Activated naive CD4-positive, alpha-beta T cell treated with anti-CD3 and anti-CD28 coated beads, Interleukin-2, amount 10 ng/mL, durations not matched to agents 7 days and 5 days (primary cell): ENCODE results near the gene LTBR.
"Not testable (repeated sequence)": the region's sequence is repeated elsewhere in the genome, so short reads cannot be mapped to it uniquely, and the experiment has no call there.

Source experiments
- CTCF ChIA-PET: fragments of 350-600 bp; sonication (Branson Sonifier 250); formaldehyde crosslinking; loops from one replicate; lab custom pipeline; 2021; ENCODE audit warnings: antibody characterized with exemption; lab: Charles Lee
- DNase-seq: peaks from one replicate; pipeline ENCODE4 v3.0.0-alpha.2; 2020
- H3K27ac Mint-ChIP-seq: one replicate; pipeline ENCODE4 v1.8.0; 2021; ENCODE audit warnings: mild to moderate bottlenecking, moderate library complexity, mixed read lengths
- H3K27me3 Mint-ChIP-seq: one replicate; pipeline ENCODE4 v1.8.0; 2021; ENCODE audit warnings: mild to moderate bottlenecking, mixed read lengths
- H3K36me3 Mint-ChIP-seq: one replicate; pipeline ENCODE4 v1.8.0; 2021; ENCODE audit warnings: mixed read lengths
- H3K4me1 Mint-ChIP-seq: one replicate; pipeline ENCODE4 v1.8.0; 2021; ENCODE audit warnings: mixed read lengths
- H3K4me3 Mint-ChIP-seq: one replicate; pipeline ENCODE4 v1.8.0; 2021; ENCODE audit warnings: mild to moderate bottlenecking, moderate library complexity, mixed read lengths
- H3K9me3 Mint-ChIP-seq: one replicate; pipeline ENCODE4 v1.8.0; 2021; ENCODE audit warnings: mixed read lengths

LTBR gene

DNA sequence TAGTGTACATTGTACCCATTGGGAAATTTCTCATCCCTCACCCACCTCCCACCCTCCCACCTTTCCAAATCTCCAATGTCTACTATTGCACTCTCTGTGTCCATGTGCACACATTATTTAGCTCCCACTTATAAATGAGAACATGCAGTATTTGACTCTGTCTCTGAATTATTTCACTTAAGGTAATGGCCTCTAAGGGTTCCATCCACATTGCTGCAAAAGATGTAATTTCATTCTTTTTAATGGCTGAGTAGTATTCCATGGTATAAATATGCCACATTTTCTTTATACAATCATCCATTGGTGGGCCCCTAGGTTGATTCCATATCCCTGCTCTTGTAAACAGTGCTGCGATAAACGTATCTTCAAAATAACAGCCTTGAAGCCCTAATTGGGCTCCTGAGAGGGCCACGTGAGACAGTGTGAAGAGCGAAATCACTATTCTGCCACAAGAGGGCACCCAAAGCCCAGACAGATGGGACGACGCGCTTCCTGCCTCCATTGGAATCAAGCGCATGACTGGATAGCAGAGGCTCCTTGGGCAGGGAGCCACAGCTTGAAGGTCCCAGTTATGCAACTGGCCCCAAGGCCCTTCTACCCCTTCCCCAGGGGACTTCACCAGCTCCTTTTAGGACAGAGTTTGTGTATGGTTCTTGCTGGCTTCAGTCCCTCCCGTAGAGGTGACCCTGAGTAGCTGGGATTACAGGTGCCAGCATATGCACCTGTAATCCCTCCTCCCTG lies 39.5 kb downstream of the LTBR start:
- peaks cover 48% of the 10 kb centered on the region for H3K4me1 Mint-ChIP-seq
- H3K4me3 Mint-ChIP-seq, result no peak overlapping the region

GRCh38 chr12:6424008-6424347 lies 40.0 kb downstream of the LTBR start:
- Mint-ChIP-seq H3K27ac (peak overlapping the region; percentile 67), H3K4me1 (peaks cover 48% of the 10 kb centered on the region), H3K27me3 (peaks cover 19% of the 10 kb centered on the region), H3K4me3 (no peak overlapping the region), H3K9me3 (no peaks in the 10 kb centered on the region), H3K36me3 (no peaks in the 10 kb centered on the region)
- CTCF ChIA-PET, result interaction anchor here (0.6 to 7.6 kb wide), 18 partner anchors 15 to 152 kb away, joined by 3 to 231 read pairs (median 8); partner anchors contain the start of genes CD27, TAPBPL and VAMP1
- no peak for DNase-seq

More for the DNA sequence above, 39.5 kb downstream of the LTBR start:
- H3K36me3 Mint-ChIP-seq, result no peaks in the 10 kb centered on the region
- no peaks in the 10 kb centered on the region for H3K9me3 Mint-ChIP-seq
- DNase-seq, result peak; percentile 86
- H3K27me3 Mint-ChIP-seq, result peaks cover 20% of the 10 kb centered on the region
- CTCF ChIA-PET, result interaction anchor here (0.6 to 7.6 kb wide), 18 partner anchors 16 to 151 kb away, joined by 3 to 231 read pairs (median 8); partner anchors contain the start of genes CD27, TAPBPL and VAMP1
- peak overlapping the region; percentile 65 for H3K27ac Mint-ChIP-seq

DNA sequence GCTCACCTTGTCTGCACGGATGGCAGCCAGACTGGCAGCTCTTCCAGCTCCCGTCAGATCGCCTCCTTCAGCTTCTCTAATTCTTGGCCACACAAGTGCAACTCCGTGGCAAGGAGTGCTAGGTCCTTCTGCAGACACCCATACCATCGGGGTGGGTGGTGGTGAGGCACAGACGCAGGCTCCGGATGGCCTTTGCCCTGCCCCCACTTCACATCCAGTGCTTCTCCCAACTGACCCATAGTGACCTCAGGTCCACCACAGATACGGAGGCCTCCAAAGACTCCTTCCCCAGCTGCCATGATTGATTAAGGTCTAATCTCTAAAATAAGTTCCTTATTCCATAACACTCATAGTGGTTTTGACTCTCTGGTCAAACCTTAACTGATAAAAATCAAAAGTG lies 40.9 kb downstream of the LTBR start:
- Mint-ChIP-seq H3K27me3 (peaks cover 13% of the 10 kb centered on the region), H3K36me3 (no peaks in the 10 kb centered on the region), H3K4me3 (no peak overlapping the region), H3K27ac (peak overlapping the region; percentile 60), H3K9me3 (no peaks in the 10 kb centered on the region), H3K4me1 (peaks cover 52% of the 10 kb centered on the region)
- DNase-seq, result no peak
- CTCF ChIA-PET, result interaction anchor here (0.8 to 7.6 kb wide), 13 partner anchors 10 to 133 kb away, joined by 3 to 231 read pairs (median 19); partner anchors contain the start of genes CD27, TAPBPL and VAMP1

DNA sequence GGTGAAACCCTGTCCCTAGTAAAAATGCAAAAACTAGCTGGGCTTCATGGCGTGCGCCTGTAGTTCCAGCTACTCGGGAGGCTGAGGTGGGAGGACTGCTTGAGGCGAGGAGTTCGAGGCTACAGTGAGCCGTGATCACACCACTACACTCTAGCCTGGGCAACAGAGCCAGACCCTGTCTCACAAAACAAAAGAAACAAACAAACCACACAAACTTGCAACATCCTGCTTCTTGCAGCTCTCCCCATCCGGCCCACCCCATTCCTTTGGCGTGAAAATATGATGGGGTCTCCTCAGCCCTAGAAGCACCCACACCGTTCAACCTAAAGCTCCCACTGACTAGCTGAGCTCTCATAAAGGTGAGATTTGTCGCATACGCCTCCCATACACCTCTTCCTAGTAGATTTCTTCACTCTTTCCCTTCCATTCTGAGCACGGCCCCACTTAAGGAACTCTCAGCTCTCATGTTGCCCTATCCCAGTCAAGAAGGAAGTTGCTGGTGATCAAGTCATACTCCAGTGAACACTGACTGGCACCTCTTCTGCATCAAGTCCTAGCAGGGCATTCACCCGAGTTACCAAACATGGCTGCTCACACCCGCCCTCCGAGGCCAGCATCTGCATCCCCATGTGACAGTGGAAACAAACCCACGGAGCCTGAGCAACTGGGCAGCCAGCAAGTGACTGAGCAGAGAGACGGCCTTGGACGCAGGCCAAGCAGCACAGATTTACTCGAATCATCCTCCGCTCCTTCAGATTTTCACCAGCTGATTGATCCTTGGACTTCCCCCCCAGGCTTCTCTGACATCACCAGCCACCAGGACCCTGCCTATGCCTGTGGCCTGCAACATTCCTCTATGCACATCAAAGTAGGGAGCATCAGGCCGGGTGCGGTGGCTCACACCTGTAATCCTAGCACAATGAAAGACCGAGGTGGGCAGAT lies 41.9 kb downstream of the LTBR start:
- peak; percentile 33 for DNase-seq
- no peaks in the 10 kb centered on the region for H3K9me3 Mint-ChIP-seq
- H3K27ac Mint-ChIP-seq, result peak overlapping the region; percentile 94
- H3K27me3 Mint-ChIP-seq, result peaks cover 11% of the 10 kb centered on the region
- no peaks in the 10 kb centered on the region for H3K36me3 Mint-ChIP-seq
- H3K4me1 Mint-ChIP-seq, result peaks cover 62% of the 10 kb centered on the region
- CTCF ChIA-PET, result interaction anchor here (1.0 to 7.6 kb wide), 12 partner anchors 9 to 341 kb away, joined by 3 to 231 read pairs (median 26); partner anchors contain the start of genes CD27, TAPBPL and VAMP1
- H3K4me3 Mint-ChIP-seq, result no peak overlapping the region

- Mint-ChIP-seq H3K4me3 (peak overlapping the region; percentile 64), H3K9me3 (no peaks in the 10 kb centered on the region), H3K27me3 (no peaks in the 10 kb centered on the region), H3K36me3 (no peaks in the 10 kb centered on the region), H3K27ac (peak overlapping the region; percentile 94), H3K4me1 (peaks cover 71% of the 10 kb centered on the region)
- CTCF ChIA-PET, result interaction anchor here (1.1 to 7.6 kb wide), 6 partner anchors 18 to 340 kb away, joined by 3 to 231 read pairs (median 29); partner anchors contain the start of gene CD27
- peak; percentile 85 for DNase-seq
These were observed 43.1 kb downstream of the LTBR start for GRCh38 chr12:6426882-6427671.

DNA sequence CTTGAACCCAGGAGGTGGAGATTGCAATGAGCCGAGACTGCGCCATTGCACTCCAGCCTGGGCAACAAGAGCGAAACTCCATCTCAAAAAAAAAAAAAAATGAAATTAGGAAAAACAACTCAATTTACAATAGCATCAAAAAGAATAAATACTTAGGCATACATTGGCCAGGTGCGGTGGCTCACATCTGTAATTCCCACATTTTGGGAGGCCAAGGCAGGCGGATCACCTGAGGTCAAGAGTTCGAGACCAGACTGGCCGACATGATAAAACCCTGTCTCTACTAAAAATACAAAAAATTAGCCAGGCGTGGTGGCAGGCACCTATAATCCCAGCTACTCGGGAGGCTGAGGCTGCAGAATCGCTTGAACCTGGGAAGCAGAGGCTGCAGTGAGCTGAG lies 43.8 kb downstream of the LTBR start:
- not testable (repeated sequence) for H3K36me3 Mint-ChIP-seq, H3K27me3 Mint-ChIP-seq, DNase-seq, H3K9me3 Mint-ChIP-seq
- H3K4me3 Mint-ChIP-seq, result peak overlapping the region; percentile 64
- H3K27ac Mint-ChIP-seq, result peak overlapping the region; percentile 94
- CTCF ChIA-PET, result interaction anchor here (0.9 to 7.6 kb wide), 3 partner anchors 11 to 36 kb away, joined by 4 to 231 read pairs (median 41); partner anchors contain the start of gene CD27
- peaks cover 75% of the 10 kb centered on the region for H3K4me1 Mint-ChIP-seq

DNA sequence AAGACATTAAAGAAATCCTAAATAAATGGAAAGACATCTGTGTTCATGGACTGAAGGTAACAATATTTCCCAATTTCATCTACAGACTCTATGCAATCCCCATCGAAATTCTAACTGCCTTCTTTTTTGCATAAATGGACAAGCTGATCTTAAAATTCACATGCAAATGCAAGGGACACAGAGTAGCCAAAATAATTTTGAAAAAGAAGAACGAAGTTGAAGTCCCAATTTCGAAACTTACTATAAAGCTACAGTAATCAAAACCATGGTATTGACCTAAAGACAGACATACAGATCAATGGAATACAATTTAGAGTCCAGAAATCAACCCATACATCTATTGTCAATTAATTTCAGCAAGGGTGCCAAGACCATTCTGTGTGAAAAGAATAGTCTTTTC lies 44.4 kb downstream of the LTBR start:
- no peaks in the 10 kb centered on the region for H3K36me3 Mint-ChIP-seq
- CTCF ChIA-PET, result interaction anchor here (0.9 to 7.6 kb wide), 3 partner anchors 11 to 35 kb away, joined by 4 to 231 read pairs (median 41); partner anchors contain the start of gene CD27
- H3K9me3 Mint-ChIP-seq, result no peaks in the 10 kb centered on the region
- no peak overlapping the region for H3K4me3 Mint-ChIP-seq
- no peak for DNase-seq
- peak overlapping the region; percentile 94 for H3K27ac Mint-ChIP-seq
- H3K27me3 Mint-ChIP-seq, result no peaks in the 10 kb centered on the region
- H3K4me1 Mint-ChIP-seq, result peaks cover 77% of the 10 kb centered on the region

GRCh38 chr12:6430124-6430989 lies 46.4 kb downstream of the LTBR start:
- Mint-ChIP-seq H3K36me3 (no peaks in the 10 kb centered on the region), H3K4me3 (no peak overlapping the region), H3K4me1 (peaks cover 79% of the 10 kb centered on the region), H3K27me3 (no peaks in the 10 kb centered on the region), H3K27ac (peak overlapping the region; percentile 7), H3K9me3 (no peaks in the 10 kb centered on the region)
- CTCF ChIA-PET, result no interaction called here
- DNase-seq, result peak; percentile 29

DNA sequence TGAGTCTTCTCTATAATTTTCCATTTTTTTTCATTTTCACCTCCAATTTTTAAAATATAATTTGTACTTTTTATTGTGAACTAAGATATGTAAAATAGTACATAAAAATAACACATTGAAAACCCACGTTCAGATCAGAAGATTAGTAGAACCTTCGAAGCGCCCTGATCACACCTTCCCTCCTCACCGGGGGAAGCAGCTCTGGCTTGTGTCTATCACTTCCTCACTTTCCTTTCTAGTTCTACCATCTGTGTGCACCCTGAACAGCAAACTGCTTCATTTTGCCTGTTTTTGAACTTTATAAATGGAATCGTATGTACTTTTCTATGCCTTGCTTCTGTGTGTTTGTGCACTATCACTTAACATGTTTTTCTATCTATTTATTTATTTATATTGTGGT lies 49.0 kb downstream of the LTBR start:
- H3K27ac Mint-ChIP-seq, result peak overlapping the region; percentile 9

DNA sequence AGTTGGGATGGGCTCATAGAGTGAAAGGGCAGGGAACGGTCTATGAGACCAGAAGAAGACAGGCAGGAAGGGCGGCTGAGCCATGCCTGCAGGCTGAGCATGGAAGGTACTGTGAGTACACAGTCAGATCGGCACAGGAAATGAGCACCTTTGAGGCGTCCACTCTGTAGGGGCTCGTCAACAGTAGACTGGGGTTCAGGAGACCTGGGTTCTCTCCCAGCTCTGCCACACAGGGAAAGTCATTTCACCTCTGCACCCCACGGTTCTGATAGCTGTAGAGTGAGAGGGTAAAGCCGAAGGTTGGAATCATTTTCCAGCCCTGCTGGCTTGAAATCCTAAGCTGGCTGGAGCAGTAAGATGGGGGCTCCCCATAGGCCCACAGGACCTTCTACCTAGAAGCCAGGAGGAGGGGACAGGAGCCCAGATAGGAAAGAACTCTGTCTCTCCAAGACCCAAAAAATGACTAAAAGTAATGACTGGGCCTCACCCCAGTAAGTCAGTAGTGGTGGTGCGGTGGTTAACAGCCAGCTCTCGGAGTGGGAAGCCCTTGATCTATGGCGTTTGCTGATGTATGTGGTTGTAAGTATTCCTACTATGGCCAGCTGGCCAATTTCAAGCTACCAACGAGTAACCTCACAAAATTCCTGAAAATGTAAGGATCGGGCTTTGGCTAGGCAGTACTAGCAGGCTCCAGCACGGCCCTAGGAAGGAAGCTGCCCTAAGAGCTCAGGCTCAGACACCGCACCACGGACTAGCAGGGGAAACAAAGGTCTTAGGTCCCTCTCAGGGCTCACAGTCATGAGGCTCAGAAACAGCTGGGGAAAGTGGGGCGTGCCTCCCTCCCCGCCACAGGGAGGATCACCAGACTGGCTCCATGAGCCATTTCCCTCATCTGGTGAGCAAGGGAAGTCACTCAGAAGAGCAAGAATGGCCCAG lies 50.5 kb downstream of the LTBR start:
- Mint-ChIP-seq H3K9me3 (no peaks in the 10 kb centered on the region), H3K4me3 (no peak overlapping the region), H3K27ac (peak overlapping the region; percentile 87), H3K27me3 (no peaks in the 10 kb centered on the region), H3K4me1 (peaks cover 59% of the 10 kb centered on the region), H3K36me3 (no peaks in the 10 kb centered on the region)
- CTCF ChIA-PET, result interaction anchor here (1.1 to 3.5 kb wide), 8 partner anchors 9 to 103 kb away, joined by 3 to 23 read pairs (median 7); partner anchors contain the start of gene CD27
- peak; percentile 65 for DNase-seq

More for the DNA sequence above, 49.0 kb downstream of the LTBR start:
- no peaks in the 10 kb centered on the region for H3K9me3 Mint-ChIP-seq
- CTCF ChIA-PET, result interaction anchor here (1.6 to 3.5 kb wide), 3 partner anchors 12 to 33 kb away, joined by 6 to 23 read pairs (median 11); partner anchors contain the start of gene CD27
- DNase-seq, result no peak
- no peaks in the 10 kb centered on the region for H3K27me3 Mint-ChIP-seq
- peaks cover 62% of the 10 kb centered on the region for H3K4me1 Mint-ChIP-seq
- H3K4me3 Mint-ChIP-seq, result no peak overlapping the region
- no peaks in the 10 kb centered on the region for H3K36me3 Mint-ChIP-seq

- H3K36me3 Mint-ChIP-seq, result no peaks in the 10 kb centered on the region
- peaks cover 43% of the 10 kb centered on the region for H3K4me1 Mint-ChIP-seq
- no peak overlapping the region for H3K4me3 Mint-ChIP-seq
- no peak for DNase-seq
- no peak overlapping the region for H3K27ac Mint-ChIP-seq
- no peaks in the 10 kb centered on the region for H3K9me3 Mint-ChIP-seq
- H3K27me3 Mint-ChIP-seq, result no peaks in the 10 kb centered on the region
- CTCF ChIA-PET, result interaction anchor here (0.8 to 2.5 kb wide), 2 partner anchors 29 to 317 kb away, joined by 4 to 17 read pairs; partner anchors contain the start of gene MLF2
These were observed 52.2 kb downstream of the LTBR start for GRCh38 chr12:6435961-6436715.
